HepG2 (cell line): ENCODE results near the gene MYO1B. TPM values are rescaled to one million over a fixed set of nuclear protein-coding genes. Genes with fewer than 3 reads are reported as not detected.

Source experiments
- CENPBD1 ChIP-seq: sonication (generic); formaldehyde crosslinking; IDR thresholded peaks from 2 replicates; pipeline ENCODE4 v1.8.0; 2022; ENCODE audit warnings: missing genetic modification reagents, low read depth, mild to moderate bottlenecking, borderline replicate concordance
- CTCF ChIP-seq: sonication (generic); formaldehyde crosslinking; IDR thresholded peaks from 2 replicates; pipeline ENCODE4 v1.5.0; 2020; ENCODE audit warnings: mild to moderate bottlenecking, missing genetic modification reagents, moderate library complexity
- GLMP ChIP-seq: sonication (generic); formaldehyde crosslinking; IDR thresholded peaks from 2 replicates; pipeline ENCODE4 v1.9.0; 2021; ENCODE audit warnings: missing genetic modification reagents, mild to moderate bottlenecking, borderline replicate concordance
- GTF2F1 ChIP-seq: fragments of 150-350 bp; IDR thresholded peaks from 2 replicates; pipeline ENCODE4 v1.6.1; 2014; ENCODE audit warnings: low read length
- KLF16 ChIP-seq, 2 experiments: sonication (generic) in 1 of 2; formaldehyde crosslinking in 1 of 2; IDR thresholded peaks; 2 replicates each; pipeline versions ENCODE4 v1.6.1 to v1.8.0; 2016 to 2023; ENCODE audit warnings: missing genetic modification reagents in 2 of 2, missing compliant biosample characterization in 1 of 2
- MAX ChIP-seq: IDR thresholded peaks from 2 replicates; pipeline ENCODE4 v1.6.1; 2012; ENCODE audit warnings: inconsistent platforms
- MEIS1 ChIP-seq: sonication (generic); formaldehyde crosslinking; IDR thresholded peaks from 2 replicates; pipeline ENCODE4 v1.9.0; 2021; ENCODE audit warnings: mild to moderate bottlenecking, missing genetic modification reagents, moderate library complexity, borderline replicate concordance
- MTA3 ChIP-seq: sonication (generic); formaldehyde crosslinking; IDR thresholded peaks from 2 replicates; pipeline ENCODE4 v1.4.0; 2020; ENCODE audit warnings: missing genetic modification reagents
- MTF2 ChIP-seq: sonication (generic); formaldehyde crosslinking; IDR thresholded peaks from 2 replicates; pipeline ENCODE4 v1.5.0; 2020; ENCODE audit warnings: missing genetic modification reagents, borderline replicate concordance
- RAD21 ChIP-seq: fragments of 450-650 bp; formaldehyde crosslinking; IDR thresholded peaks from 2 replicates; pipeline ENCODE4 v1.5.0; 2020; ENCODE audit warnings: mild to moderate bottlenecking
- RBM22 ChIP-seq: fragments of 200-400 bp; formaldehyde crosslinking; optimal IDR thresholded peaks from 2 replicates; pipeline ENCODE3; 2017; ENCODE audit warnings: mild to moderate bottlenecking, low read length, moderate library complexity
- SOX13 ChIP-seq, 3 experiments: fragments of 450-650 bp in 1 of 3; sonication (generic) in 1 of 3; formaldehyde crosslinking in 1 of 3; IDR thresholded peaks in 2 of 3; conservative IDR thresholded peaks in 1 of 3; 2 replicates each; pipeline versions ENCODE4 v1.5.0 to v1.6.1; 2016 to 2020; ENCODE audit warnings: antibody characterized with exemption in 1 of 3, mild to moderate bottlenecking in 1 of 3, missing compliant biosample characterization in 1 of 3, missing genetic modification reagents in 1 of 3, moderate library complexity in 1 of 3
- ZC3H4 ChIP-seq: sonication (generic); formaldehyde crosslinking; IDR thresholded peaks from 2 replicates; pipeline ENCODE4 v1.4.0; 2020; ENCODE audit warnings: missing genetic modification reagents, borderline replicate concordance
- ZEB1 ChIP-seq: IDR thresholded peaks from 2 replicates; pipeline ENCODE4 v1.6.1; 2012; ENCODE audit warnings: mild to moderate bottlenecking, low read depth, inconsistent platforms; ENCODE audit not compliant: insufficient replicate concordance
- ZFP82 ChIP-seq: sonication (generic); formaldehyde crosslinking; IDR thresholded peaks from 2 replicates; pipeline ENCODE4 v1.5.1; 2020; ENCODE audit warnings: mild to moderate bottlenecking, missing genetic modification reagents, borderline replicate concordance
- ZMYM3 ChIP-seq: sonication (generic); formaldehyde crosslinking; IDR thresholded peaks from 2 replicates; pipeline ENCODE4 v1.5.1; 2020; ENCODE audit warnings: mild to moderate bottlenecking, missing genetic modification reagents
- ZNF275 ChIP-seq: sonication (generic); formaldehyde crosslinking; IDR thresholded peaks from 2 replicates; pipeline ENCODE4 v1.8.0; 2022; ENCODE audit warnings: missing genetic modification reagents, mild to moderate bottlenecking, inconsistent platforms, borderline replicate concordance
- ZNF276 ChIP-seq: sonication (generic); formaldehyde crosslinking; IDR thresholded peaks from 2 replicates; pipeline ENCODE4 v1.4.0; 2020; ENCODE audit warnings: mild to moderate bottlenecking, low read depth, missing genetic modification reagents
- ZNF34 ChIP-seq: sonication (generic); formaldehyde crosslinking; IDR thresholded peaks from 2 replicates; pipeline ENCODE4 v1.4.0; 2020; ENCODE audit warnings: mild to moderate bottlenecking, missing genetic modification reagents, borderline replicate concordance
- ZNF432 ChIP-seq: sonication (generic); formaldehyde crosslinking; IDR thresholded peaks from 2 replicates; pipeline ENCODE4 v1.5.0; 2020; ENCODE audit warnings: missing genetic modification reagents, mild to moderate bottlenecking, borderline replicate concordance
- polyA plus RNA-seq, 8 experiments: library from polyadenylated mRNA; depleted of rRNA in 3 of 8; stranded (reverse) in 7 of 8; unstranded in 1 of 8; fragments of >200 nt; fragmentation: Illumina TruSeq in 4 of 8; extraction: Trizol in 4 of 8; gene quantifications; 2 replicates each; pipeline versions ENCODE4 v1.2.1 to v1.2.3, GENCODE V29; 2011 to 2016; ENCODE audit warnings: low read depth in 4 of 8, missing spikeins in 1 of 8, mixed read lengths in 1 of 8; ENCODE audit not compliant: insufficient read depth in 1 of 8
- total RNA-seq, 5 experiments: library from RNA; depleted of rRNA; stranded (reverse); fragments of >200 nt; fragmentation: Illumina TruSeq; extraction: Trizol; gene quantifications; 2 replicates each; pipeline ENCODE4 v1.2.3, GENCODE V29; 2016; ENCODE audit warnings: low read depth in 1 of 5

The MYO1B gene
- total and polyA plus RNA-seq, 2 of the 13 experiments (the other 11 are each of a cell fraction or from before 2014, with no cell fraction given), result 36.9 to 89.8 TPM

- TF ChIP-seq CTCF (CRISPR knock-in tag), result peak; percentile 96
- peak; percentile 15; the same call in 1 of the 2 replicates for TF ChIP-seq ZFP82 (CRISPR knock-in tag)
- no peak for TF ChIP-seq ZEB1
- TF ChIP-seq ZNF34 (CRISPR knock-in tag), result peak; percentile 94
- TF ChIP-seq RAD21, result peak; percentile 99
- no peak for TF ChIP-seq GTF2F1
- TF ChIP-seq SOX13 (IDR thresholded peaks at IDR 0.05), result no peak
- peak in 1 of 2 experiments; percentile 42; a peak in 1 of 4 replicates for TF ChIP-seq SOX13 (CRISPR knock-in tag; conservative IDR thresholded peaks at IDR 0.05 in 1 of 2, IDR thresholded peaks at IDR 0.05 in 1 of 2)
- no peak for TF ChIP-seq RBM22
- TF ChIP-seq MAX, result peak; percentile 89
- TF ChIP-seq ZNF275 (CRISPR knock-in tag), result peak; percentile 81; the same call in 1 of the 2 replicates
- TF ChIP-seq ZC3H4 (CRISPR knock-in tag), result 0 out of 2 replicates have a peak, but pooled peaks have one; percentile 4
- TF ChIP-seq MTA3 (CRISPR knock-in tag), result no peak
- TF ChIP-seq GLMP (CRISPR knock-in tag), result no peak
- TF ChIP-seq ZNF276, result peak; percentile 43; the same call in 1 of the 2 replicates
- TF ChIP-seq ZMYM3 (CRISPR knock-in tag), result 0 out of 2 replicates have a peak, but pooled peaks have one; percentile 18
- TF ChIP-seq MTF2 (CRISPR knock-in tag), result peak; percentile 90; the same call in 1 of the 2 replicates
- no peak; the same call in 1 of the 2 replicates for TF ChIP-seq CENPBD1 (CRISPR knock-in tag)
- TF ChIP-seq ZNF432 (CRISPR knock-in tag), result no peak
- peak; percentile 32; the same call in 1 of the 2 replicates for TF ChIP-seq MEIS1 (CRISPR knock-in tag)
- no peak; a peak in 2 of 4 replicates for TF ChIP-seq KLF16 (CRISPR knock-in tag; IDR thresholded peaks at IDR 0.05)
These were observed at the start of gene MYO1B (continued) for GRCh38 chr2:191245046-191245868.
